Activated gamma-delta T cell treated with Interleukin-2 at 50 U/mL for 16 hours (primary cell): ENCODE results near the gene FBXO15.
A peak's percentile ranks its signal among the peaks of the same experiment; 100 is the strongest.

ENCODE experiments used
- DNase-seq: peaks from one replicate; pipeline ENCODE4 v3.0.0-alpha.2; 2020

FBXO15 gene

DNA sequence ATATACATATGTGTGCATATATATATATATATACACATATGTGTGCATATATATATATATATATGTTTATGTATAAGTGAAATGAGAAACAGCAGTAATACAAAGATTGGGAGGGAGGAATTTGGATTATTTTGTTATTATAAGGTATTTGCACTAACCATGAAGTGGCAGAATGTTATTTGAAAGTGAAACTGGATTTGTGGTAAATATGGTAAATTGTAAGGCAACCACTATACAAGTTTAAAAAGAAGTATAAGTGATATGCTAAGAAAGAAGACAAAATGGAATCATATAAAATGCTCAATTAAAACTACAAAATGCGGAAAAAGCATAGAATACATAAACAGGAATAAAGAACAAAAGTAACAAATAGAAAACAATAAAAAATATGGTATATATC, 37.5 kb downstream of the FBXO15 start:
- DNase-seq: no peak

DNA sequence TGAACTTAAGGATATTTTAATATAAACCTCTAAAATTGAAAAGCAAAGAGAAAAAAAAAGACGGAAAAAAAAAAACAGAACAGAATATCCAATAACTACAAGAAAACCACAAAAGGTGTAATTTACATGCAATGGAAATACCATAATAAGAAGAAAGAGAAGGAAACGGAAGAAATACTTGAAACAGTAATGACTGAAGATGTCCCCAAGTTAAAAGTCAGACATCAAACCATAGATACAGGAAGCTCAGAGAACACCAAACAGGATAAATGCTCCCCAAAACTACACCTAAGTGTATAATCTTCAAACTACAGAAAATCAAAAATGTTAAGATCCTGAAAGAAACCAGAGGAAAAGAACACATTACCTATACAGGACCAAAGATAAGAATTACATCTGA, 39.2 kb downstream of the FBXO15 start:
- DNase-seq: no peak

DNA sequence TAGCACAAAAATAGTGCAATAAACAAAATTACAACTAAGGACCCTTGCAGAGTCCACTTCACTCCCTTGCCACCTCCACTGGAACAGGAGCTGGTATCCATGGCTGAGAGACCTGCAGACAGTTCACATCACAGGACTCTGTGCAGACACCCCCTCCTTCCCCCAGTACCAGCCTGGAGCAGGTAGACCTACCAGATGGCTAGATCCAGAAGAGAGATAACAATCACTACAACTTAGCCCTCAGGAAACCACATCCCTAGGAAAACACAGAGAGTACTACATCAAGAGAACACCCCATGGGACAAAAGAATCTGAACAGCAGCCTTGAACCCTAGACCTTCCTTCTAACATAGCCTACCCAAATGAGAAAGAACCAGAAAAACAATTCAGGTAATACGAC, 49.8 kb downstream of the FBXO15 start:
- DNase-seq: no peak

DNA sequence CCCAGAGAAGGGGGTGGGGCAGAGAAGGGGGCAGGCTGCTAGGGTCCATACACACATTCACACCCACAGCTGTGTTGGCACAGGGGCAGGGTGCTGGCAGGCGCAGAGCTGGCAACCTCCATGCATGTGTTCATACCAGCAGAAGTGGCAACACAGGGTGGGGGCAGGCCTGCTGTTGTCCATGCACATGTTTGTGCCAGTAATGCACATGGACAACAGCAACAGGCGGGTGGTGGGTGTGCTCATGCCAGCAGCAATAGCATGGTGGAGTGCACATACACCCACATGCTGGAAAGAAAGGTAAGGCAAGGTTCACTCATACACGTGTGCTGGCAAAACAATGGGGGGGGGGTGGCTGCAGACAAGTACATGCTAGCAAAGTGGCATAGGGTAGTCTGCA, 54.7 kb downstream of the FBXO15 start:
- no peak for DNase-seq

DNA sequence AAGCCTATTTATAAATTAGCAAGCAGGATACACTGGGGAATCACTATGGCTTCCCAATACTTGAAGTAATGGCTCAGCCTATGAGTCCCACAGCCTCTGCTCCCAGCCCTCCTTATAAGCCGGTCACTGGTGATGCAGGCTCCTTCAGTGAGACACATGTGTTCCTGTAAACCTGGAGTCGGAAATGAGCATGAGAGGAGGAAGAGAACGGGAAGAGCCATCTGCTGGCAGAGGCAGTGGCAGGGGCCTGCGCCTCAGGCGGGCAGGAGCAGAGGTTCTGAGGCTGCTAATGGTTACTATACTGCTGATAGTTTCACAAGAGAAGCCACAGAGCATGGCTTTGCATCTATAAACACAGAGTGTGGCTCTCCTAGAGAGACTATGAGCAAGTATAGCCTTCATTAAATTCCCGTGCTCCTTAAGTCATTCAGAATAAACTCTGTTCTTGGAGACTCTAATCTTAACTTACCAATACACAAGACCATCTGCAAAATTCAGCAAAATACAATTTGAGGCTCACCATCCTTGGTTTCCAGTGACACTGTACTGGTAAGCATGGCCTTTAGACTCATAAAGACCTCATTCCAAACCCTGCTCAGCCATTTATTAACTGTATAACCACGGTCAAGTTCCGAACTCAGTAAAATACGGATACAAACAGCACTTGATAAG, 63.3 kb downstream of the FBXO15 start:
- DNase-seq: no peak

DNA sequence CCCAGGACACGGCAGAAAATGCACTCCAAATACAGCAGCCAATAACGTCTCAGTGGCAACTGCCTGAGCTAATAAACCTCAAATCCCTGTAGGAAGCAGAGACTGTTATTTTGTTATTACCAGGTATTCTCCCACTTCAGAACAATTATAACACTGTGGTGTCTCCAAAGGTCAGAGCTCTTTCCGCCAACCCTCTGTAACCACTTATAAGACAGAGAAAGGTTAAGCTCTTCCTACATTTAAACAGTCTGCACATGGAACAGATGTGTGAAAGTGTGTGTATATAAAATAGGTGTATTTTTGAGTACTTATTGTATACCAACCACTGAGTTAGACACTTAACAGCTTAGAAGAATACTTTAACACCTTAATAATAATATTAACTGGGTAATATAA, 64.1 kb downstream of the FBXO15 start:
- DNase-seq: no peak

DNA sequence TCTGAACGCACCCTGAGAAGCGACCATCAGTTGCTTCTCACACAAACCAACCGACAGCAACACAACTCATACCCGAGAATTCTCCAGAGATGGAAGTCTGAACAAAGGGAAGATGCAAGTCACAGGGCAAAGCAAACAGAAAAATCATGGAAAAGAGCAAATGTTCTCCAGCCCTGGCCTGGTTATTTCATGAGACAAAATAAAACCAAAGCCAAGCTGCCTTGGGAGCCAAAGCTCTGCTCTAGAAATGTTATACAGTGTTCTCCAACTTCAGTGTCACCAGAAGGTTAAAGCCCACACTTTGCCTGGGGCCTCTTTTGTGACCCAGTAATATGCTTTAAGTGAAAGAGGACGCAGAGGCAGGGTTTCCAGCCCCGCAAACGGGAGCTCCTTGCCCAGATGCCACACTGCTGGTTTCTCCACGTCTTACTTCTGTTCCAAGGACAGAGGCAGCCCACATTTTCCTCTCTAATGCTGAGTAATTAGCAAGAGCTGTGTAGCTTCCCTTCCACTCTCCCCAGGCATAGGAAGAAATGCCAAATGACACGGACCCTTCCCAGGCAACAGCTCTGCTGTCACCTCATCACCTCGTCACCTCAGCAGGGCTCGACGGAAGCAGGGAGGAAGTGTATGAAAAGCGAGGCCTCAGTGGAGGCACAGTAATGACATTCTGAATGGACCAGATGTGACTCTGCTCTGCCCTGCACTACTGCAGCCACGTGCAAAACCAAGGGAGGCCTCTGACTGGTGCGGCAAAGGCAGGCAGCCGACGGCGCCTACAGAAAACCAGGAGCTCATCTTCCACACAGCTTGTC, 64.7 kb downstream of the FBXO15 start:
- DNase-seq: no peak

DNA sequence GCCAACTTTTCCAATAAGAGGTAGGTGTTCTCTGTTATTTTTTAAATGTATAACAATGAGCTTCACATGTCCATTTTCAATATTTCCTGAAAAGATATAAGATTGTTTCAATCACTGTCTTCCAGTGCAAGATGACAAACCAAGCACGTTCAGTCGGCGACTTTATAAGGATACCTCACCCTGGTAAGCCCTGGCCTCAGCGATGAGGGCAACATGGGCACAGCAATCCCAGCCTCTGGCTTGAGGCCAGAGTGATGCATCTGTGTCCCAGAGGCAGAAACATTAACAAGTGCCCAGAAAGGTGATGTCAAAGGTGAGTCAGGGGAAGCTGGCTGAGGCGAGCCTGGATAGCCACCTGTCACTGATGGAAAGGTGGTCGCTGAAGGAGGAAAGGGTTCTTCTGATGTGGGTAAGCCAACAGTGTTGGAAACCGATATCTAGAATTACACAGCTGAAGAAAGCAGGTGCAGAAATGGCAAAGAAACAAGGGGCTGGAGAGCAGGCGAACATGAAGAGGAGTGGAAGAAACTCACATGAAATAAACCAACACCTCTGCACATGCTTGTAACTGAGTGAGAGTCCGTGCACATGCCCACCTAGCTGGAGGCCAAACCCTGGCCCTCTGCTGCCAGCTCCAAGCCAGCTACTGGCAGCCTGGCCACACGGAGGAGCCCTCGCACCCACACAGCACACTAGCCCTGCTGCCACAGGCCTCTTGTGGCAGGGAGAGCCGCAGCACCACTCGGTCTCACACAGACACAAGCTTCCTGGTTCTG, 65.5 kb downstream of the FBXO15 start:
- DNase-seq: peak; percentile 55

DNA sequence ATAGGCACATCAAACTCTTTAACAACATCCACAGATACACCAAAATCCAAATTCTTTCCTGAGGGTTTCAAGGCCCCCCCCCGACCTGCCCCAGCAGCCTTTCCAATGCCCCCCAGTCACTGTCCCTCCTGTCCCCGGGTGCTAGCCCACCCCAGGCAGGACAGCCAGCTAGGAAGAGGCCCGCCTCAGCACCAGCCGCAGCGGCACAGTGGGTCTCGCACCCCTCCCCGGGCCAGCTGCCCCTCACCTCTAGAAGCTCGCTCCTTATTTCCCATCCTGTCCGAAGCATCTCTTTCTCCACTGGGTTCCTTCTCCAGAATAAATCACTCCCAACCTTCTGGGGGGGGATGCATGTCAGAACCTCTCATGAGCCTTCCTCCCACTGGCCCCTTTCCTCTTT, 69.4 kb downstream of the FBXO15 start:
- no peak for DNase-seq

DNA sequence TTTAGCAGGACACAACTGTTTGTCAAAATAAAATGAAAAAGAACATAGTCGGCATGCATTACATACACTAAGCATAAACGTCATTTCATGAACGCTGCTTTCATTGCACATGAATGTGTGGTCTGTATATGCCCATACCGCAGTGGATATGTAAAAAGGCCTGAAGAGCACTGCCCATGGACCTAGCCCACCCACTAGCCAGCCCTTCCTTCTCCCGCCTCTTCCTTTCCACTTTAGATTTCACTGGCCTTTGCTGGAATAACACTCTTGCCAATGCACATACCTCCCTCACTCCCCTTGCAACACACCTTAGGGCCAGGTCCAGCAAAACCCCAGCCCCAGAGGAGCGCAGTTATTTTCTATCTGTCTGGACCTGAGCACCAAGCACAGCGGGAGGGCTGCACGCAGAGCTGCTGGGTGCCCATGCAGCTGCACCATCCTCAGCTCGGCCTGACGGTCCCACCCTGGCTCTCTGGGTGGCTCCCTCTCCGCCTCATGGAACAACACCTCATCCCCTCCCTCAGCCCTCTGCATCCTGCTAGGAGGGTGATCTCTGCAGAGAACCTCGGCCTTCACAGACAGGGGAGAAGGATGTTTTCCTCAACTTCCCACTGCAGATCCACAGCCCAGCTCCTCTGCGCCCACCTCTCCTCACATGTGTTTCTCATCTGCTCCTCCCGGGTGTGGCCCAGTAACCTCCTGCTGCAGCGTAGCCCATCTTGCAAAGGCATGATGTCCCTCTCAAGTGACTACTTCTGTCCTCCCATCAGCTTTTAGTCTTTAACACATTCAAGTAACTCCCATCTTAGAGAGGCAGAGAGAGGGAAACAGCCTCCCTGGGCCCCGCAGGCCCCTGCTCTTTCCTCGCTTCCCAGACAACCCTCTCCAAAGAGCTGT, 72.7 kb downstream of the FBXO15 start:
- DNase-seq: no peak

DNA sequence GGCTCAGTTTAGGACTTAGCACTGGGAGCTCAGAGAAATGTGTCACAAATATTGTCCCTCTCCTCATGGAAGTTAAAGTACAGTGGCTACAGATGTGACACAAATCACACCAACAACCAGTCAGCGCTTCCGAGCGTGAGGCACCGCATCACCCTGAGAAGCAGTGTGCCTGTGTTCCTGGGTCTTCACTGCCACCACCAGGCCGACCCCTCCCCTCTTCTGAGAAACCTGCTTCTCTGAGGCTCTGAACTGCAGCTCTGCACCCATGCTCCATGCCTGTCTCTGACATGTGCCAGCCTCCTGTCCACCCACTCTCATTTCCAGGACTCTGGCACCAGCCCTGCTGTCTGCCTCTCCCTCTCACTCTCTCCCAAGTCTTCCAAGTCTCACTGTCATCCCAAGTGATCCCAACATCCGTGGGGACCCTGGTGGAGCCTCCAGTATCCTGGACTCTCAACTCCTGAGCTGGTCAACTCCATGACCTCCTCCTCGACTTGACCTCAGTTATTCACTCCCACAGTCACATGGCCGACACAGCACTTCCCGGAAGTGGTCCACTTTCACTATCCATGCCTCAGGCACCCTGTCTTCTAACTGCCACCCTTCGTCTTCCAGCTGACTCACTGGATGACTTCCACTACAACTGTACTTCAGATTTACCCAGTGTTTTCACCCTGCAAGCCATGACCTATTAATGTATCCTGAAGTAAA, 73.5 kb downstream of the FBXO15 start:
- no peak for DNase-seq

DNA sequence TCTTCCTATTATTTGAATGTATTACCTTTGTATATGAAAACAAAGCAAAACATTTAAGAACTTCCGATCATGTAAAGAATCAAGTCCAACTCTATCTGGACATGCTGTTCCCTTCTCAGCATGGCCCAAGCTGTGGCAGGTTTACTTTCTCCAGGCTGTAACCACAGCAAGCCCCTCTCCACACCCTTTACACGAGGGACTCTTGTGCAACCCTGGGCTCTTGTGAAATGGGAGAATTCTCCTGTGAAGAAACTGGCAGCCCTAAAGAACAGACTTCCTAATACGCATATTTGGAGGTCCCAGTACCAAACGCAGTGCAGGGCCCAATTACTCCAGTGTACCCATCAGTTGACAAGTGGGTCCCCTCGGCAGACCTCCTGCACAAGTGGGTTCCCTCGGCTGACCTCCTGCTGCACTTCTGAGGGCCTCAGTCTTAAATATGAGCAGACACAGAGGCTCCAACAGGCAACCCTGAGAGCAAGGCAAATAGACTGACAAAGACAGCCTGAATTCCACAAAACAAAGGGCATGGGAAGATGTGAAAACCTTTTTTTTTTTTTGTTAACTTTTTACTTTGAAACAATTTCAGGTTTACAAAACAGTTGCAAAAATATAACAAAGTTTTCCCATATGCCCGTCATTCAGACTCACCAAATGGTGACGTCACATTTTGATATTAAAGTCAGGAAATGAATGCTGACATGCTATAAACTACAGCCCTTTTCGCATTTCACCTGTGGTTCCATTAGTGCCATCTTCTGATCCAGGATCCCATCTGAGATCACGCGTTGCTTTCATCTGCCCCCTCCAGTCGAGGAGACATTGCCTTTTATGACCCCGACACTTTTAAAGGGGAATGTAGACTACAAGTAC, 78.2 kb downstream of the FBXO15 start:
- no peak for DNase-seq

DNA sequence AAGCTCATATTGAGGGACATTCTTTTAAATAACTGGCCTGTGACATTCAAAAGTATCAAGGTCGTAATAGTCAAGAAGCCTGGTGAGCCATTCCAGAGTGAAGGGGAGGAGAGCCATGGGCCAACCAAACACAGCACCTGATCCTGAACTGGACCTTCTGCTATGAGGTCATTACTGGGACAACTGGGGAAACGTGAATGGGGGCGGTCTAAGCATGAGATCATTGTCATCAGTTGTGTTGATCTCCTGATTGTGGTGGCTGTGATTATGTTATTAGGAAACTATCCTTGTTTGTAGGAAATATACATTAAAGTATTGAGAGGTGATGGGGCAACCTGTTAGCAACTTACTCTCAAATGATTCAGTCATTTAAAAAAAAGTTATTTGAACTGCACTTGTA, 79.3 kb downstream of the FBXO15 start:
- no peak for DNase-seq

DNA sequence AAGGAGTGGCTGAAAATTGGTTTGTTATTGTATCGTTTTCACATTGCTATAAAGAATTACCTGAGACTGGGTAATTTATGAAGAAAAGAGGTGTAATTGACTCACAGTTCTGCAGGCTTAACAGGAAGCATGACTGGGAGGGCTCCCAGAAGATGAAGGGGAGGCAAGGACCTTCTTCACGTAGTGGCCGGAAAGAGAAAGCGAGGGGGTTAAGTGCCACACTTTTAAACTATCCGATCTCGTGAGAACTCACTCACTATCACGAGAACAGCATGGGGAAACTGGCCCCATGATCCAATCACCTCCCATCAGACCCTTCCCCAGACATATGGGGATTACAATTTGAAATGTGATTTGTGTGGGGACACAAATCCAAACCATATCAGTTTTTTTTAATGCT, 81.6 kb downstream of the FBXO15 start:
- no peak for DNase-seq

DNA sequence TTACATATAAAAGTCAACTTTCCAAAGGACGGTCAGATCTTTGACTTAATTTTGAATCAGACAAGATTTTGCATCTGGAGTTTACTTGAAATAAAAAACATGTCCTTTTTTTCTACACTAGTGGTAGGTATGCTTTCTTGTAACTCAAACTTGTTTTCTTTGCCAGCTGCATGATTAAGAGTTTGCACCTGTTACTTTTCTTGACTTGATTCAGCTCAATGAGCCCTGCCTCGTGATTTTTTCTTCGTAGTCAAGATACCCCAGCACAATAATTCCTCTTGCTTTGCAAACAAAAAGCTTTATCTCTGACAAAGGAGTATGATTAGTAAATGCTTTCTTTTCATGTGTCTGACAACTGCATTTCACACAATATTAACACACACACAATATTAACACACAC, 82.3 kb downstream of the FBXO15 start:
- no peak for DNase-seq

DNA sequence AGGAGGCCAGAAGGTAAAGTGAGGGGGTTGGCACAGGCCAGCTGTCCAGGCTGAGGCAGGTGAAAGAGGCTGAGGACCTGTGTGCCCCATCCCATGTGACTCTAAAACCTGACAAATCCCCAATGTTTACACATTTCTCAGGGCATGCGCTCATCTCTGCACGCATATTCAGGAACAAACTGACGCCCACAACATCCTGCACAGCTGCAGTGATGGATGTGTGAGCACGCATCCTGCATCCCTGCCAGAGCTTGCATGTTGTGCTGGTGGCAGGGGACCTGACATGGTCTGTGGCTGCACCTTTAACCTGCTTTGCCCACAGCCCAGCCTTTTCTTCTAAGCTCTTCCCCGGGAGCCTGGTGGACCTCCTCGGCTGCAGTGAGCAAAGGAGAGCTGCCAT, 83.1 kb downstream of the FBXO15 start:
- no peak for DNase-seq

DNA sequence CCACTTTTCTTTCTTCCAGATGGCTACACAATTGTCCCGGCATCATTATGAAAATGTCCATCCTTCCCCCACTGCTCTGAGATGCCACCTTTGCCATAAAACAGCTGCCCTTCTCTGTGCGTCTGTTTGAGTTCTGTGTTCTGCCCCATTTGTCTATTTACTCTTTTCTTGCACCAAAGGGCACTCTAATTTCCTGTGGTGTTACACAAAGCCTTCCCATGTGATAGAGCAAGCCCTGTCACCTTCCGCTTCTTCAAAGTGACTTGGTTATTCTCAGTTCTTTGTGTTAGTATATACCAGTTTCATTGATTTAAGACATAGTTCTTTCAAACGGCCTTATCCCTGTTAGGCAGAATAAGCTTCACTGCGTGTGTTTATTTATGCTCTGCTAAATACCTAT, 84.1 kb downstream of the FBXO15 start:
- DNase-seq: no peak

DNA sequence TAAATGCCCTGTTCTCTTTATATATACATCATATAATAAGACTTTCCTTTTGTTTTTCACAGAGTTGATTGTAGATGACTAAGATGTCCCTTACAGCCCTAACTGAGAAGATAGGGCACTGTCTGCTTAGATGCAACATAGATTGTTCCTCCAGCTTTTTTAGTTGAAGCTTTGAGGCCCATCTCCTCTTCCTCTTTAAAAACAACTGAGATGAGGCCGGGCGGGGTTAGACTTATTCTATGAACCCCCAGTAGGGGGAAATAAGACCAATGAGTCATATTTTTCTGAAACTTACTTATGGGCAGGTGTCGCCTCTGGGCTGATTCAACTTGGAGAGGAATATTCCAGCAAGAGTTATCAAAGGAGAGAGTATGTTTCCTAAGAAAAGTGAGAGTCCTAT, 84.6 kb downstream of the FBXO15 start:
- no peak for DNase-seq

DNA sequence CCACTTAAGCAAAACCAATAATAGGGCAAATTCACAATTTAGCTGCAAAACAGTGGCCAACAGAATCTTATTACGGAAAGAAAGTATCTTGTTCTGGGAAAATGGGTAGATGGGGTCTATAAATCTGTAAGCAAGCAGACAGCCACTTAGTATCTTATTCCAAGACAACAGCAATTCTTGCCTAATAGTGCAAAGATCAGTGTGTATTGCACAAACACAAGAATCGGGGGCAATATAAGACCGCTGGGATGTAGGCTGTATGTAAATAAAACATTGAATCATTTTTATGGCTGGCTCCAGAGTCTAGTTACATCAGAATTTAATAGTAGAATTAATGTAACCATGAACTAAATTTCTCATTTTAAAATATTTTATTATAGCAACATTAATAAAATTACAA, 85.6 kb downstream of the FBXO15 start:
- no peak for DNase-seq

DNA sequence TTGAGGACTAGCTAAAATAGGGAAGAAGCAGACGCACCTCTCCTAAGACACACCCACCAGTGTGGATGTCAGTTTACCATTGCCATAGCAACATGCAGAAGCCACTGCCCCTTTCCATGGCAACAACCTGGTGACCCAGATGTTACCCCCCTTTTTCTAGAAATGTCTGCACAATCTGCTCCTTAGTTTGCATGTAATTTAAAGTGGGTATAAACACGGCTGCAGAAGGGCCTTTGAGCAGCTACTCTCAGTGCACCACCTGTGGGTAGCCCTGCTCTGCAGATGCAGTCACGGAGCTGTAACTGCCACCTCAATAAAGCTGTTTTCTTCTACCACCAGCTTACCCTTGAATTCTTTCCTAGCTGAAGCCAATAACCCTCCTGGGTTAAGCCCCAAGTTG, 87.1 kb downstream of the FBXO15 start:
- DNase-seq: no peak

DNA sequence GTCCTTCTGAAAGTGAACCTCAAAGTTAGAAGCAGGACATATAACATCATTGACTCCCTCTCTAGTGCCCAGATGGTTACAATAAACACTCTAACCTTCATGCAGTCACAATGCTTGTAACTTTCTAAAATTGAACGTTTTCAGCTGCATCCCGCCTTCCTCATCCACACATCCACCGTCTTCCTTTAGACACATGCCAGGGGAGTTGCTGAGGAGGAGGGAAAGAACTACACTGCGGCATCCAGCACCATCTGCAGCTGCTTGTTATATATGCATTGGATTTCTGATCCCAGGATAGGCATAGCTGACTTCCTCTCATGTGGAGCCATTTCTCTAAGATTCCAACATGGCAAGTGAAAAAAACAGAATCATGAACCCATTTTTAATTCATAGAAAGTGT, 96.8 kb downstream of the FBXO15 start:
- no peak for DNase-seq
